Fibroblast of lung (primary cell): ENCODE data around the gene CPTP. TPM values are rescaled to one million over a fixed set of nuclear protein-coding genes. Genes with fewer than 3 reads are reported as not detected.

Experiments used
- DNase-seq, 2 donors: peaks; one replicate each; pipeline versions ENCODE4 v3.0.0 to v3.0.0-alpha.2; 2010; ENCODE audit warnings: low read depth in 2 of 2
- H2AFZ ChIP-seq: 2 replicates; pipeline ENCODE4 v1.5.1; 2012; ENCODE audit warnings: low read length, control low read depth, inconsistent platforms
- H3K27ac ChIP-seq: 2 replicates; pipeline ENCODE4 v1.5.1; 2011; ENCODE audit warnings: low read length, control low read depth; ENCODE audit not compliant: insufficient read depth
- H3K27me3 ChIP-seq: 2 replicates; pipeline ENCODE4 v1.5.1; 2011; ENCODE audit warnings: mild to moderate bottlenecking, low read length; ENCODE audit not compliant: control insufficient read depth, insufficient read depth
- H3K36me3 ChIP-seq: 2 replicates; pipeline ENCODE4 v1.5.1; 2011; ENCODE audit warnings: low read length; ENCODE audit not compliant: control insufficient read depth, insufficient read depth
- H3K4me1 ChIP-seq: 2 replicates; pipeline ENCODE4 v1.5.1; 2011; ENCODE audit warnings: low read length; ENCODE audit not compliant: control insufficient read depth, insufficient read depth; ENCODE audit errors: extremely low read depth
- H3K4me2 ChIP-seq: 2 replicates; pipeline ENCODE4 v1.5.1; 2011; ENCODE audit warnings: low read length, control low read depth; ENCODE audit not compliant: insufficient read depth; ENCODE audit errors: extremely low read depth
- H3K4me3 ChIP-seq, 4 experiments: fragments of 200-600 bp in 1 of 4; sonication (generic) in 1 of 4; replicated peaks in 1 of 4; 2 replicates each; pipeline ENCODE4 v1.5.1; 2011 to 2016; ENCODE audit warnings: low read length in 4 of 4, low read depth in 3 of 4, mild to moderate bottlenecking in 3 of 4, control low read depth in 2 of 4, inconsistent platforms in 1 of 4, mixed read lengths in 1 of 4; ENCODE audit not compliant: insufficient read depth in 1 of 4; ENCODE audit errors: control extremely low read depth in 1 of 4
- H3K79me2 ChIP-seq: 2 replicates; pipeline ENCODE4 v1.5.1; 2012; ENCODE audit warnings: mild to moderate bottlenecking, low read length, inconsistent platforms; ENCODE audit not compliant: control insufficient read depth, insufficient read depth
- H3K9ac ChIP-seq: 2 replicates; pipeline ENCODE4 v1.5.1; 2011; ENCODE audit warnings: mild to moderate bottlenecking, low read length, control low read depth; ENCODE audit not compliant: insufficient read depth
- H3K9me3 ChIP-seq: 2 replicates; pipeline ENCODE4 v1.5.1; 2012; ENCODE audit warnings: low read depth, low read length; ENCODE audit not compliant: control insufficient read depth, insufficient read depth
- H4K20me1 ChIP-seq: 2 replicates; pipeline ENCODE4 v1.5.1; 2011; ENCODE audit warnings: low read length; ENCODE audit not compliant: control insufficient read depth, insufficient read depth; ENCODE audit errors: extremely low read depth
- CTCF ChIP-seq, 2 donors: IDR thresholded peaks in 1 of 2; conservative IDR thresholded peaks in 1 of 2; 1 replicate in 1 of 2; 2 replicates in 1 of 2; pipeline ENCODE4 v1.5.1; 2011 to 2012; ENCODE audit warnings: low read length in 2 of 2, control low read depth in 1 of 2, inconsistent platforms in 1 of 2, low read depth in 1 of 2, mild to moderate bottlenecking in 1 of 2
- EZH2 ChIP-seq: IDR thresholded peaks from 2 replicates; pipeline ENCODE4 v1.5.1; 2012; ENCODE audit warnings: low read length, control low read depth, mild to moderate bottlenecking; ENCODE audit errors: missing control alignments
- polyA plus RNA-seq, 2 donors: library from polyadenylated mRNA; depleted of rRNA in 1 of 2; stranded (reverse) in 1 of 2; unstranded in 1 of 2; fragments of >200 nt; gene quantifications; 2 replicates each; pipeline ENCODE4 v1.2.1, GENCODE V29; 2011 to 2012; ENCODE audit warnings: missing spikeins in 1 of 2
- total RNA-seq: library from RNA; depleted of rRNA; stranded (reverse); fragments of >200 nt; gene quantifications from 2 replicates; pipeline ENCODE4 v1.2.1, GENCODE V29; 2014

CPTP gene
- total and polyA plus RNA-seq, 2 donors (not counting 1 experiment from before 2014, with no cell fraction given): 6.0 to 10.1 TPM

GRCh38 chr1:1338278-1338677 lies 13.7 kb downstream of the CPTP start:
- Histone ChIP-seq H3K36me3 (peaks cover 34% of the 10 kb centered on the region), H3K4me1 (no peaks in the 10 kb centered on the region), H2AFZ (no peak overlapping the region), H4K20me1 (no peaks in the 10 kb centered on the region), H3K79me2 (peaks cover 24% of the 10 kb centered on the region), H3K27me3 (no peaks in the 10 kb centered on the region), H3K27ac (no peak overlapping the region), H3K9ac (no peak overlapping the region), H3K4me2 (no peak overlapping the region), H3K9me3 (no peaks in the 10 kb centered on the region), H3K4me3 (no peak overlapping the region)
- DNase-seq: no peak
- TF ChIP-seq CTCF (conservative IDR thresholded peaks at IDR 0.05 in 1 of 2, IDR thresholded peaks at IDR 0.05 in 1 of 2; ENCODE audit: low read depth in 1 of 2, low read length in 2 of 2): no peak
- no peak for TF ChIP-seq EZH2

- DNase-seq: no peak
- no peak overlapping the region for H3K9ac ChIP-seq
- H3K27ac ChIP-seq: no peak overlapping the region
- H3K4me2 ChIP-seq: no peak overlapping the region
- H3K79me2 ChIP-seq: peaks cover 43% of the 10 kb centered on the region
- TF ChIP-seq CTCF (conservative IDR thresholded peaks at IDR 0.05 in 1 of 2, IDR thresholded peaks at IDR 0.05 in 1 of 2; ENCODE audit: low read depth in 1 of 2, low read length in 2 of 2) (no peak), EZH2 (no peak)
- H3K4me1 ChIP-seq: peaks cover 9% of the 10 kb centered on the region
- H4K20me1 ChIP-seq: no peaks in the 10 kb centered on the region
- no peak overlapping the region for H2AFZ ChIP-seq
- H3K27me3 ChIP-seq: no peaks in the 10 kb centered on the region
- no peak overlapping the region for H3K4me3 ChIP-seq
- no peaks in the 10 kb centered on the region for H3K9me3 ChIP-seq
- H3K36me3 ChIP-seq: peaks cover 32% of the 10 kb centered on the region
Measured at GRCh38 chr1:1340185-1340584, 15.6 kb downstream of the CPTP start.

GRCh38 chr1:1340791-1341548 lies 16.4 kb downstream of the CPTP start:
- H3K79me2 ChIP-seq: peaks cover 51% of the 10 kb centered on the region
- H2AFZ ChIP-seq: no peak overlapping the region
- H3K4me3 ChIP-seq: no peak overlapping the region
- H3K9me3 ChIP-seq: no peaks in the 10 kb centered on the region
- TF ChIP-seq CTCF (conservative IDR thresholded peaks at IDR 0.05 in 1 of 2, IDR thresholded peaks at IDR 0.05 in 1 of 2; ENCODE audit: low read depth in 1 of 2, low read length in 2 of 2) (no peak), EZH2 (no peak)
- H4K20me1 ChIP-seq: no peaks in the 10 kb centered on the region
- H3K27me3 ChIP-seq: no peaks in the 10 kb centered on the region
- H3K4me2 ChIP-seq: no peak overlapping the region
- H3K27ac ChIP-seq: no peak overlapping the region
- H3K4me1 ChIP-seq: peaks cover 16% of the 10 kb centered on the region
- no peak overlapping the region for H3K9ac ChIP-seq
- H3K36me3 ChIP-seq: peaks cover 32% of the 10 kb centered on the region
- no peak for DNase-seq
